ENCODE data around the gene RHOT1. TPM values are rescaled to one million over a fixed set of nuclear protein-coding genes. Genes with fewer than 3 reads are reported as not detected.
A peak's percentile ranks its signal among the peaks of the same experiment; 100 is the strongest.

RHOT1 gene
- total and polyA plus RNA-seq, 9 donors: 32.8 to 51.7 (median 39.1) TPM

DNA sequence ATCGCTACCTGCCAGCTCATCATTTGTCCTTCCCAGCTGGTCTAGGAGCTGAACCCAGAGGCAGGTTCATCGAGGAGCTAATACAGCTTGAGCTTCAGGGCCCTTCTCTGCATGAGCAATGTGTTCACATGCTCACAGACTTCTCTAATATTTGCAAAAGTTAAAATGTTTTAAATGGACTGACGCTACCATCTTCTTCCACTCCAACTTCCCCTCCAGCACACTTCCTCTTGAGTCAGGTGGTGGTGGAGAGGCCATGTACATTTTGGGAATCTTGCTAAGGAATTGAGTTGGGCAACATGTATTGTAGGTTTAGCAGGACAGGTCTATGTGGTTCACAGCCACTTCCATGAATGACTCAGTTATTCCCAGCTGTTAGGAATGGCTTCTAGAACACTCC lies 21.6 kb upstream of the RHOT1 start:
- Histone ChIP-seq H3K27me3 (no peaks in the 10 kb centered on the region), H3K4me3 (no peak overlapping the region), H3K36me3 (no peaks in the 10 kb centered on the region), H3K27ac (no peak overlapping the region), H3K9me3 (no peaks in the 10 kb centered on the region), H3K4me1 (ENCODE audit: insufficient read depth) (no peaks in the 10 kb centered on the region)
- TF ChIP-seq POLR2A (IDR thresholded peaks at IDR 0.05) (no peak), EP300 (IDR thresholded peaks at IDR 0.05) (no peak)
- TF ChIP-seq, protein P1, sequence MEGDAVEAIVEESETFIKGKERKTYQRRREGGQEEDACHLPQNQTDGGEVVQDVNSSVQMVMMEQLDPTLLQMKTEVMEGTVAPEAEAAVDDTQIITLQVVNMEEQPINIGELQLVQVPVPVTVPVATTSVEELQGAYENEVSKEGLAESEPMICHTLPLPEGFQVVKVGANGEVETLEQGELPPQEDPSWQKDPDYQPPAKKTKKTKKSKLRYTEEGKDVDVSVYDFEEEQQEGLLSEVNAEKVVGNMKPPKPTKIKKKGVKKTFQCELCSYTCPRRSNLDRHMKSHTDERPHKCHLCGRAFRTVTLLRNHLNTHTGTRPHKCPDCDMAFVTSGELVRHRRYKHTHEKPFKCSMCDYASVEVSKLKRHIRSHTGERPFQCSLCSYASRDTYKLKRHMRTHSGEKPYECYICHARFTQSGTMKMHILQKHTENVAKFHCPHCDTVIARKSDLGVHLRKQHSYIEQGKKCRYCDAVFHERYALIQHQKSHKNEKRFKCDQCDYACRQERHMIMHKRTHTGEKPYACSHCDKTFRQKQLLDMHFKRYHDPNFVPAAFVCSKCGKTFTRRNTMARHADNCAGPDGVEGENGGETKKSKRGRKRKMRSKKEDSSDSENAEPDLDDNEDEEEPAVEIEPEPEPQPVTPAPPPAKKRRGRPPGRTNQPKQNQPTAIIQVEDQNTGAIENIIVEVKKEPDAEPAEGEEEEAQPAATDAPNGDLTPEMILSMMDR (IDR thresholded peaks at IDR 0.05): no peak
- 83 to 87% (median 84%) methylated on average over 3 of the region's 3 CpGs for WGBS, 3 donors
- intact Hi-C loops (cut with DNase I): no loop called here
- DNase-seq: no peak

DNA sequence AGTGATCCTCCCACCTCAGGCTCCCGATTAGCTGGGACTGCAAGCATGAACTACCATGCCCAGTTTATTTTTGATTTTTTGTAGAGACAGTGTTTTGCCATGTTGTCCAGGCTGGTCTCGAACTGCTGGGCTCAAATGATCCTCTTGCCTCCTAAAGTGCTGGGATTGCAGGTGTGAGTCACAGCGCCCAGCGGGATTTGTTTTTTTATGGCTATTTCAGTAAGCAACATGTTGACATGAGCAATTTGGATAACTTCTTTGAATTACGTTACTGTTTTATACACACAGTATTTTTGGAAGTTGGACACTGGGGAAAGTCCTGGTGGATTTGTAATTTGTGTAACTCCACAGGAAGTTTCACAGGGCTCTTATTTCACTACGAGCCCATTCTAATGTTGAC lies 18.5 kb upstream of the RHOT1 start:
- Histone ChIP-seq H3K4me3 (no peak overlapping the region), H3K9me3 (no peaks in the 10 kb centered on the region), H3K36me3 (no peaks in the 10 kb centered on the region), H3K4me1 (ENCODE audit: insufficient read depth) (peaks cover 4% of the 10 kb centered on the region), H3K27ac (no peak overlapping the region), H3K27me3 (no peaks in the 10 kb centered on the region)
- DNase-seq: no peak
- TF ChIP-seq POLR2A (IDR thresholded peaks at IDR 0.05): no peak
- WGBS, 3 donors: 46 to 57% (median 52%) methylated on average over 6 of the region's 6 CpGs
- intact Hi-C loops (cut with DNase I): no loop called here

DNA sequence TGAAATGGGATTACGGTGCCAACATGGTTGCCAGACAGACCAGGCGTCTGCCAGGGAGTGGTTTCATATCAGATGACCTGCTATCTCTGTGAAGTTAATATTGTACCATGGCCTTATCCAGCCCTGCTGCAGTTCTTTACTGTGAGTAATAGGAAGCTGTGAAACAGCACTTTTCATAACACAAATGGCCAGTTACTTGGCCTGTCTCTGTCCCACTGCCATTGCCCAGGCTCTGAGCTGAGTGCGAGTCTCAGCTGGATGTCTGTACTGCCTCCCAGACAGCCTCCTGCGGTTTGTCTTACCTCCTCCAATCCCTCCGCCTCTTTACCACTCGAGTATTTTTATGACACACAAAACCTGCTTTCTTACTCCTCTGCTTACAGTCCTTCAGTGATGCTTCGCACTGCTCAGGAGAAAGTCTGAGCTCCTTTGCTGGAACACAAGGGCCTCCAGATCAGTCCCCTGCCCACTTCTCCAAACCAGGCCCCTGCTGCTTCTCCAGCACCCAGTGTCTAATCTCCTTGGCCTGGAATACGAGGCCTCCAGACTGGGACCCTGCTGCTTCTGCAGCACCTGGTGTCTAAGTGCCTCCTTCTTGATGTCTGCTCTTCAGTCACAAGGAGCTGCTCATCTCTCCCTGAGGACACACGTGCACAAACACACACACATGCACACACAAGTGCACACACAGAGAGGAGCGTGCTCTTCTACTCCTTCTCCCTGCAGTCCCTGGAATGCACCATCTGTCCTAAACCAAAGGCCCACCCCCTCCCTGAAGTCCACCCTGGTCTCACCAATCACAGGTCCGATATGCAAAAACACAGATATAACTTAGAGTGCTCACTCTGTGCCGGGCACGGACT lies 17.1 kb upstream of the RHOT1 start:
- no peak overlapping the region for H3K4me3 ChIP-seq
- H3K27me3 ChIP-seq: no peaks in the 10 kb centered on the region
- H3K27ac ChIP-seq: no peak overlapping the region
- no peaks in the 10 kb centered on the region for H3K9me3 ChIP-seq
- TF ChIP-seq POLR2A (IDR thresholded peaks at IDR 0.05) (no peak), EP300 (IDR thresholded peaks at IDR 0.05) (no peak)
- TF ChIP-seq, protein P1 (IDR thresholded peaks at IDR 0.05): no peak
- 86 to 88% (median 87%) methylated on average over 13 of the region's 13 CpGs for WGBS, 3 donors
- H3K4me1 ChIP-seq (ENCODE audit: insufficient read depth): peaks cover 4% of the 10 kb centered on the region
- intact Hi-C loops (cut with DNase I): no loop called here
- DNase-seq: no peak
- no peaks in the 10 kb centered on the region for H3K36me3 ChIP-seq

DNA sequence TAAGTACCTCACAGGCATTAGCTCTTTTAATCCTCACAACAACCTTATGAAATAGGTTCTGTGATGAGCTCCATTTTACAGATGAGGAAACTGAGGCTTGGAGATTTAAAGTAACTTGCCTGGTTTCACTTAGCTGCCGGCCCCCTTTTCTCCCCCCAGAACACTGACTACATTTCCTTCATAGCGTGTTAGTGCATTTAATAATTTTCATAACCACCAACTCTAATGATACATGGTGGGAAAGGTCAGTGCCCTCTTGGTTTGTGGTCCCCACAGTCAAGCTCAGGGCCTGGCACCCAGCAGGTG lies 16.5 kb upstream of the RHOT1 start:
- intact Hi-C loops (cut with DNase I): no loop called here
- H3K4me3 ChIP-seq: no peak overlapping the region
- WGBS, 3 donors: 91 to 100% (median 100%) methylated on average over 2 of the region's 2 CpGs
- H3K36me3 ChIP-seq: no peaks in the 10 kb centered on the region
- H3K4me1 ChIP-seq (ENCODE audit: insufficient read depth): peaks cover 4% of the 10 kb centered on the region
- no peak for DNase-seq
- TF ChIP-seq EP300 (IDR thresholded peaks at IDR 0.05) (no peak), POLR2A (IDR thresholded peaks at IDR 0.05) (no peak)
- TF ChIP-seq, protein P1 (IDR thresholded peaks at IDR 0.05): no peak
- no peak overlapping the region for H3K27ac ChIP-seq
- no peaks in the 10 kb centered on the region for H3K9me3 ChIP-seq
- no peaks in the 10 kb centered on the region for H3K27me3 ChIP-seq

DNA sequence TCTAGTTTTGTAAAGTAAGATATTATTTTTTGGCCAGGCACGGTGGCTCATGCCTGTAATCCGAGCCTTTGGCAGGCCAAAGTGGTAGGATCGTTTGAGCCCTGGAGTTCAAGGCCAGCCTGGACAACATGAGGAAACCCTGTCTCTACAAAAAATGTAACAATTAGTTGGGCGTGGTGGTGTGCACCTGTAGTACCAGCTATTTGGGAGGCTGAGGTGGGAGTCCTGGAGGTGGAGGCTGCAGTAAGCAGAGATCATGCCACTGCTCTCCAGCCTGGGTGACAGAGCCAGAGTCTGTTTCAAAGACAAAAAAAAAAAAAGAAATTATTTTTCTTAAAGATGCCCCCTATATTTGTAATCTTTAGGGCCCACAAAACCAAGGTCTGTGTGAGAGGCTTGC lies 16.0 kb upstream of the RHOT1 start:
- DNase-seq: no peak
- H3K27ac ChIP-seq: peak overlapping the region in 1 of 2 donors; percentile 73
- no peaks in the 10 kb centered on the region for H3K27me3 ChIP-seq
- no peak overlapping the region for H3K4me3 ChIP-seq
- WGBS, 3 donors: 44 to 52% (median 50%) methylated on average over 4 of the region's 4 CpGs
- no peaks in the 10 kb centered on the region for H3K9me3 ChIP-seq
- TF ChIP-seq, protein P1 (IDR thresholded peaks at IDR 0.05): no peak
- TF ChIP-seq EP300 (IDR thresholded peaks at IDR 0.05): no peak
- TF ChIP-seq POLR2A (IDR thresholded peaks at IDR 0.05): no peak
- peaks cover 4% of the 10 kb centered on the region for H3K4me1 ChIP-seq (ENCODE audit: insufficient read depth)
- no peaks in the 10 kb centered on the region for H3K36me3 ChIP-seq
- intact Hi-C loops (cut with DNase I): no loop called here

All from ovary (tissue), 9 donors.